ENCODE results near the gene RERE.

DNA sequence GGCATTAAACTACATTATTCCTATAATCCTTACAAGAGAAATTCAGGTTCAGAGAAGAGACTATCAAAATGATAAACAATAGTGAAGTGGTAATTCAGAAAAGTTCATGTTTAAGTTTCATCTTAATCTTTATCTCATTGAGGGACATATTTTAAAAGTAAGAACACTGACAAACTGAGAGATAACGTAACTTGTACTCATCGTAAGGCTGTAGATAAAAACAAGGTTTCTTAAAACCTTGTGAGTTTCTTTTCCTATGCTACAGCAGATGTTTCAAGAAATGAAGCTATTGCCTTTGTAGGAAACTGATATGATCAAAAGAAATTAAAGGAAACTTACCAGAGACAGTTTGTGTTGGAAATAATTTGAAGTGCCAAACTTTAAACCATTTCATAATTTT is 65.0 kb downstream of the RERE start:
- no peak for TF ChIP-seq EZH2phosphoT487 (IDR thresholded peaks at IDR 0.05; ENCODE audit: low read depth, severe bottlenecking, unreplicated experiment)
- TF ChIP-seq, protein P1, sequence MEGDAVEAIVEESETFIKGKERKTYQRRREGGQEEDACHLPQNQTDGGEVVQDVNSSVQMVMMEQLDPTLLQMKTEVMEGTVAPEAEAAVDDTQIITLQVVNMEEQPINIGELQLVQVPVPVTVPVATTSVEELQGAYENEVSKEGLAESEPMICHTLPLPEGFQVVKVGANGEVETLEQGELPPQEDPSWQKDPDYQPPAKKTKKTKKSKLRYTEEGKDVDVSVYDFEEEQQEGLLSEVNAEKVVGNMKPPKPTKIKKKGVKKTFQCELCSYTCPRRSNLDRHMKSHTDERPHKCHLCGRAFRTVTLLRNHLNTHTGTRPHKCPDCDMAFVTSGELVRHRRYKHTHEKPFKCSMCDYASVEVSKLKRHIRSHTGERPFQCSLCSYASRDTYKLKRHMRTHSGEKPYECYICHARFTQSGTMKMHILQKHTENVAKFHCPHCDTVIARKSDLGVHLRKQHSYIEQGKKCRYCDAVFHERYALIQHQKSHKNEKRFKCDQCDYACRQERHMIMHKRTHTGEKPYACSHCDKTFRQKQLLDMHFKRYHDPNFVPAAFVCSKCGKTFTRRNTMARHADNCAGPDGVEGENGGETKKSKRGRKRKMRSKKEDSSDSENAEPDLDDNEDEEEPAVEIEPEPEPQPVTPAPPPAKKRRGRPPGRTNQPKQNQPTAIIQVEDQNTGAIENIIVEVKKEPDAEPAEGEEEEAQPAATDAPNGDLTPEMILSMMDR (IDR thresholded peaks at IDR 0.05; ENCODE audit: poor library complexity) = no peak

All from hepatocyte (in vitro differentiated cells).